ENCODE measurements around the gene EHD4.
A peak's percentile ranks its signal among the peaks of the same experiment; 100 is the strongest.

EHD4 gene

GRCh38 chr15:41974041-41974440 lies 1.7 kb upstream of the EHD4 start:
- no peak overlapping the region for H2BK120ac ChIP-seq (ENCODE audit: low read depth, low read length)
- WGBS (ENCODE audit: extremely low coverage, insufficient coverage, low lambda C conversion rate) = no CpG with 5 or more reads among the region's 1 CpG
- H3K9ac ChIP-seq (ENCODE audit: low read length) = no peak overlapping the region
- no peaks in the 10 kb centered on the region for H3K27me3 ChIP-seq (ENCODE audit: insufficient read depth, low read length, poor library complexity)
- H3K18ac ChIP-seq (ENCODE audit: low read length) = no peak overlapping the region
- no peak overlapping the region for H4K8ac ChIP-seq (ENCODE audit: low read depth, low read length)
- H4K5ac ChIP-seq (ENCODE audit: low read length) = no peak overlapping the region
- no peak overlapping the region for H3K4me3 ChIP-seq (ENCODE audit: low read length)
- H3K56ac ChIP-seq (ENCODE audit: low read length) = no peak overlapping the region
- no peak overlapping the region for H2BK15ac ChIP-seq (replicated peaks; ENCODE audit: low read depth)
- no peak overlapping the region for H3K4ac ChIP-seq (ENCODE audit: low read depth, low read length)
- no peaks in the 10 kb centered on the region for H3K79me1 ChIP-seq (ENCODE audit: low read length)
- no peak overlapping the region for H2BK5ac ChIP-seq (ENCODE audit: low read length)
- H3K4me2 ChIP-seq (ENCODE audit: low read length) = no peak overlapping the region
- no peaks in the 10 kb centered on the region for H3K36me3 ChIP-seq (ENCODE audit: control insufficient read depth, insufficient read depth, low read length)
- DNase-seq = no peak
- no peak overlapping the region for H3K23ac ChIP-seq (ENCODE audit: low read length)
- H3K27ac ChIP-seq (ENCODE audit: low read depth, low read length) = no peak overlapping the region
- no peak overlapping the region for H2AK5ac ChIP-seq (ENCODE audit: low read length)
- peaks cover 23% of the 10 kb centered on the region for H3K79me2 ChIP-seq (ENCODE audit: control insufficient read depth, insufficient read depth, low read length)
- peaks cover 10% of the 10 kb centered on the region for H3K4me1 ChIP-seq (ENCODE audit: control insufficient read depth, low read depth, low read length)

DNA sequence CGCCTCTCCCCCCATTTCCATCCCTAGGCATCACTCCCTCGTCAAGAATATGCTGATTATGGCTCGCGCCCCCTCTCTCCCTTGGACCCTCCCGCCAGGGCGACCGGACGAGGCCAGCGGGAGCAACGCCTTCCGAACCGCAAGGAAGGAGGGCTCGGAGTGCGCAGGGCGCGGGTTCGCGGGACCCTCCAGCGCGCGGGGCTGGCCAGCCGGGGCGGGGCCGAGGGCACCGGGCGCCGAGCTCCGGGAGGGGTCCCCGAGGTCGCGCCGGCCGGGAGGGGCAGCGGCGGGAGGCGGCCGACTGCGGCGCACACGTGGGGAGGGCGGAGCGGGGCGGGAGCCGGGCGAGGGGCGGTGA lies 483 bp downstream of the EHD4 start:
- H3K79me1 ChIP-seq (ENCODE audit: low read length) = peaks cover under 1% of the 10 kb centered on the region
- no peaks in the 10 kb centered on the region for H3K36me3 ChIP-seq (ENCODE audit: control insufficient read depth, insufficient read depth, low read length)
- H3K56ac ChIP-seq (ENCODE audit: low read length) = peak overlapping the region; percentile 99
- H3K27ac ChIP-seq (ENCODE audit: low read depth, low read length) = peak overlapping the region; percentile 3
- H4K5ac ChIP-seq (ENCODE audit: low read length) = no peak overlapping the region
- H3K4me1 ChIP-seq (ENCODE audit: control insufficient read depth, low read depth, low read length) = peaks cover 10% of the 10 kb centered on the region
- H2BK120ac ChIP-seq (ENCODE audit: low read depth, low read length) = no peak overlapping the region
- no CpG with 5 or more reads among the region's 46 CpGs for WGBS (ENCODE audit: extremely low coverage, insufficient coverage, low lambda C conversion rate)
- H3K23ac ChIP-seq (ENCODE audit: low read length) = no peak overlapping the region
- peak overlapping the region; percentile 91 for H3K4me3 ChIP-seq (ENCODE audit: low read length)
- DNase-seq = no peak
- no peaks in the 10 kb centered on the region for H3K27me3 ChIP-seq (ENCODE audit: insufficient read depth, low read length, poor library complexity)
- no peak overlapping the region for H2BK15ac ChIP-seq (replicated peaks; ENCODE audit: low read depth)
- H3K4ac ChIP-seq (ENCODE audit: low read depth, low read length) = no peak overlapping the region
- H2AK5ac ChIP-seq (ENCODE audit: low read length) = no peak overlapping the region
- H2BK5ac ChIP-seq (ENCODE audit: low read length) = peak overlapping the region; percentile 5
- H3K79me2 ChIP-seq (ENCODE audit: control insufficient read depth, insufficient read depth, low read length) = peaks cover 35% of the 10 kb centered on the region
- H3K18ac ChIP-seq (ENCODE audit: low read length) = peak overlapping the region; percentile 2
- H4K8ac ChIP-seq (ENCODE audit: low read depth, low read length) = no peak overlapping the region
- peak overlapping the region; percentile 95 for H3K9ac ChIP-seq (ENCODE audit: low read length)
- peak overlapping the region; percentile 37 for H3K4me2 ChIP-seq (ENCODE audit: low read length)

DNA sequence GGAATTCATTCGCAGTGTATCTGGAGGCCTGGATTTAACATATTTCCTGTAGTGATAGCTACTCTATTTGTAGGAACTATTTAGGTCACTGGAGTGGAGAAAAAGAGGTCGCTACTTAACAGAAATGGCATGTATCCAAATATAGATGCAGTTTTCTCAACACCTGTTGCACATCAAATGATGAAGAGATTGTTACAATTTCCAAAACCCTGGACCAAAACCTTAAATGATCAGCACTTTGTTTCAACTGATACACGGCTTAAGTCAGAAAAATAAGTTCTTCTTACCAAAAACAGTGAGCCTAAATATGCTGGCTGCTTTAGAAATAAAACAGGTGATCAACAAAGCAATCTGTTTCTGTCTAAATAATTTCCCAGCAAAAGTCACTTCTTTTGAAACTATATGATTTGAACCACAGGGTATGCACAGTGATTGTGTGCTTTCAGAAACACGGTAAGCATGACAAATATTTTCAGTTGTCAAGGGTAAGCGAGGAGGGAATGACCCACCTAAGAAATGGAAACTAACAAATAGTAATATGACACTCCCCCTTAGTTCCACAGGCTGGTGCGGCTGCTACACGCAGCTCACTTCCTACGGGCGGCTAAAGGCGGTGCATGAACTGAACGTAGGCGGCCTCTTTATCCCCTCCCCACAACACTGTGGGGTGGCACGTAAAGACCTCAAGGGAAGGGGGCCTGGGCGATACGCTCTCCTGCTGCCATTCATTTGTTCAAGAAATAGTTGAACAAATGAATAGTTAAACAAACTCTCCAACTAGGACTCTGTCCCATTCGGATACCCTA lies 1.1 kb downstream of the EHD4 start:
- Histone ChIP-seq H2BK120ac (ENCODE audit: low read depth, low read length) (no peak overlapping the region), H3K27ac (ENCODE audit: low read depth, low read length) (no peak overlapping the region), H3K4me1 (ENCODE audit: control insufficient read depth, low read depth, low read length) (peaks cover 12% of the 10 kb centered on the region), H2BK15ac (replicated peaks; ENCODE audit: low read depth) (no peak overlapping the region), H3K4ac (ENCODE audit: low read depth, low read length) (no peak overlapping the region), H3K36me3 (ENCODE audit: control insufficient read depth, insufficient read depth, low read length) (no peaks in the 10 kb centered on the region), H2AK5ac (ENCODE audit: low read length) (no peak overlapping the region), H2BK5ac (ENCODE audit: low read length) (peak overlapping the region; percentile 5), H3K18ac (ENCODE audit: low read length) (peak overlapping the region; percentile 2), H3K79me1 (ENCODE audit: low read length) (peaks cover 6% of the 10 kb centered on the region), H4K5ac (ENCODE audit: low read length) (no peak overlapping the region), H3K23ac (ENCODE audit: low read length) (no peak overlapping the region), H3K56ac (ENCODE audit: low read length) (peak overlapping the region; percentile 99), H3K4me3 (ENCODE audit: low read length) (peak overlapping the region; percentile 91), H3K27me3 (ENCODE audit: insufficient read depth, low read length, poor library complexity) (no peaks in the 10 kb centered on the region), H3K4me2 (ENCODE audit: low read length) (peak overlapping the region; percentile 37), H4K8ac (ENCODE audit: low read depth, low read length) (no peak overlapping the region), H3K79me2 (ENCODE audit: control insufficient read depth, insufficient read depth, low read length) (peaks cover 40% of the 10 kb centered on the region), H3K9ac (ENCODE audit: low read length) (peak overlapping the region; percentile 95)
- DNase-seq = peak; percentile 82
- WGBS (ENCODE audit: extremely low coverage, insufficient coverage, low lambda C conversion rate) = no CpG with 5 or more reads among the region's 16 CpGs

DNA sequence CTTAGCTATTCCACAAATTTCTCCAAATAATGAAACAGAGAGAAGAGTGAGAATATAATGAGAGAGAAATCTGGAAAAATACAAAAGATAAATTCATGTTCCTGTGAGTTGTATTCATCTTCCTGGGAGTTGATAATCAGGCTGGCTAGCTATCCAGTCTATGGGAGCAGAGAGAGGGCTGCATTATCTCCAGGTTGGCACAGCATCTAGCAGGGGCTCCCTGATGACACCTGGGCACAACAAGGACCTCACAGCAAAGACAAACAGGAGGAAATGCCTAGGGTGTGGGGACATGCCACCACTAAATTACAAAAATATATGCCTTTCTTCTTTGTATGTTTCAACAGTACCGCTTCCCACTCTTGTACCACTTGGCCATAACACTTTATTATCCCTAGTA lies 1.9 kb downstream of the EHD4 start:
- H3K4me2 ChIP-seq (ENCODE audit: low read length) = no peak overlapping the region
- H3K23ac ChIP-seq (ENCODE audit: low read length) = no peak overlapping the region
- H3K79me1 ChIP-seq (ENCODE audit: low read length) = peaks cover 9% of the 10 kb centered on the region
- no peaks in the 10 kb centered on the region for H3K36me3 ChIP-seq (ENCODE audit: control insufficient read depth, insufficient read depth, low read length)
- H3K27ac ChIP-seq (ENCODE audit: low read depth, low read length) = no peak overlapping the region
- no peak overlapping the region for H3K4ac ChIP-seq (ENCODE audit: low read depth, low read length)
- H3K4me3 ChIP-seq (ENCODE audit: low read length) = no peak overlapping the region
- DNase-seq = no peak
- no peak overlapping the region for H3K56ac ChIP-seq (ENCODE audit: low read length)
- no peak overlapping the region for H4K8ac ChIP-seq (ENCODE audit: low read depth, low read length)
- H3K79me2 ChIP-seq (ENCODE audit: control insufficient read depth, insufficient read depth, low read length) = peaks cover 45% of the 10 kb centered on the region
- H2BK5ac ChIP-seq (ENCODE audit: low read length) = no peak overlapping the region
- H3K4me1 ChIP-seq (ENCODE audit: control insufficient read depth, low read depth, low read length) = peaks cover 15% of the 10 kb centered on the region
- no CpG with 5 or more reads among the region's 1 CpG for WGBS (ENCODE audit: extremely low coverage, insufficient coverage, low lambda C conversion rate)
- no peak overlapping the region for H3K9ac ChIP-seq (ENCODE audit: low read length)
- H2AK5ac ChIP-seq (ENCODE audit: low read length) = no peak overlapping the region
- no peak overlapping the region for H3K18ac ChIP-seq (ENCODE audit: low read length)
- no peak overlapping the region for H4K5ac ChIP-seq (ENCODE audit: low read length)
- no peak overlapping the region for H2BK120ac ChIP-seq (ENCODE audit: low read depth, low read length)
- no peaks in the 10 kb centered on the region for H3K27me3 ChIP-seq (ENCODE audit: insufficient read depth, low read length, poor library complexity)
- H2BK15ac ChIP-seq (replicated peaks; ENCODE audit: low read depth) = no peak overlapping the region

DNA sequence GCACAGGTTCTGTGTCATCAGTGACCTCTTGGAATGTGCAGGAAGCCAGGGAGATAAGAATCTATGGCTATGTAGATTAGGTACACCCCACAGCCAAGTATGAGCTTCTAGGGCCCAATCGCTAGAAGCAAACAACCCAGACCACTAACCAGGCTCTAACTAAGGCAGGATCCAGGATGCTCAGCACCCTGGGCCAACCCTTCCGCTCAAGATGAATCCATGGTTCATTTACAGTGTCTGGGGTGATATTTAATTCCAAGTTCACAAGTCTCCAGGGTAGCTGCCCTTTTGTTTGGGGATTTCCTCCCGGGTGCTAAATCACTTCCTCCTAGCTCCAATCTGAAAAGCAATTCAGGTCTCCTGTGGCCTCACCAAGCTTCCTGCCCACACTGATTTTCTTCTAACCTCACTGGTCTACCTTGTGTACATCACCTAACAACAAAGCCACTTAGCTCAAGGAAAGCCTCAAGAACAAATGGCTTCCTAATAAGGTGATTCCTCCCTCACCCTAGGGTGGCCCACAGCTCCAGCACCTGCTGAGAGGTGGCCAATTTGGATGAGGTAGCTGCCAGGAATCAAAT lies 2.4 kb downstream of the EHD4 start:
- no peak overlapping the region for H4K5ac ChIP-seq (ENCODE audit: low read length)
- no peak overlapping the region for H2BK120ac ChIP-seq (ENCODE audit: low read depth, low read length)
- H3K18ac ChIP-seq (ENCODE audit: low read length) = no peak overlapping the region
- H3K27me3 ChIP-seq (ENCODE audit: insufficient read depth, low read length, poor library complexity) = no peaks in the 10 kb centered on the region
- no peak overlapping the region for H4K8ac ChIP-seq (ENCODE audit: low read depth, low read length)
- H2AK5ac ChIP-seq (ENCODE audit: low read length) = no peak overlapping the region
- peak; percentile 80 for DNase-seq
- peaks cover 15% of the 10 kb centered on the region for H3K4me1 ChIP-seq (ENCODE audit: control insufficient read depth, low read depth, low read length)
- H2BK15ac ChIP-seq (replicated peaks; ENCODE audit: low read depth) = no peak overlapping the region
- H3K4ac ChIP-seq (ENCODE audit: low read depth, low read length) = no peak overlapping the region
- WGBS (ENCODE audit: extremely low coverage, insufficient coverage, low lambda C conversion rate) = no CpG with 5 or more reads among the region's 3 CpGs
- peaks cover 9% of the 10 kb centered on the region for H3K79me1 ChIP-seq (ENCODE audit: low read length)
- no peak overlapping the region for H3K23ac ChIP-seq (ENCODE audit: low read length)
- H3K9ac ChIP-seq (ENCODE audit: low read length) = no peak overlapping the region
- H3K56ac ChIP-seq (ENCODE audit: low read length) = peak overlapping the region; percentile 38
- no peaks in the 10 kb centered on the region for H3K36me3 ChIP-seq (ENCODE audit: control insufficient read depth, insufficient read depth, low read length)
- no peak overlapping the region for H3K4me3 ChIP-seq (ENCODE audit: low read length)
- no peak overlapping the region for H2BK5ac ChIP-seq (ENCODE audit: low read length)
- no peak overlapping the region for H3K27ac ChIP-seq (ENCODE audit: low read depth, low read length)
- H3K4me2 ChIP-seq (ENCODE audit: low read length) = no peak overlapping the region
- peaks cover 46% of the 10 kb centered on the region for H3K79me2 ChIP-seq (ENCODE audit: control insufficient read depth, insufficient read depth, low read length)

Measured in mesendoderm (in vitro differentiated cells).